CD4-positive, CD25-positive, alpha-beta regulatory T cell (primary cell): ENCODE results near the gene EIF6. TPM values are rescaled to one million over a fixed set of nuclear protein-coding genes. Genes with fewer than 3 reads are reported as not detected.

Source experiments
- ATAC-seq, 2 donors: fragments of 150-1000 bp; cut with Tn5 transposase; one replicate each; pipeline ENCODE4 v1.10.0; 2021; ENCODE audit warnings: low read depth in 2 of 2, moderate number of reproducible peaks in 2 of 2, moderate library complexity in 1 of 2
- DNase-seq, 3 donors: peaks; one replicate each; pipeline versions ENCODE4 v3.0.0 to v3.0.0-alpha.2; 2012 to 2022; ENCODE audit warnings: mixed read lengths in 1 of 3
- H3K27ac ChIP-seq: one replicate; pipeline ENCODE4 v1.7.0; 2013; ENCODE audit warnings: mild to moderate bottlenecking, low read length; ENCODE audit not compliant: insufficient read depth, poor library complexity, severe bottlenecking
- H3K27me3 ChIP-seq: one replicate; pipeline ENCODE4 v1.7.0; 2013; ENCODE audit warnings: low read length; ENCODE audit not compliant: control insufficient read depth, insufficient read depth
- H3K36me3 ChIP-seq: one replicate; pipeline ENCODE4 v1.7.0; 2013; ENCODE audit warnings: mild to moderate bottlenecking, low read length, moderate library complexity; ENCODE audit not compliant: control insufficient read depth, insufficient read depth
- H3K4me1 ChIP-seq: 2 replicates; pipeline ENCODE4 v1.7.0; 2013; ENCODE audit warnings: mild to moderate bottlenecking, low read length; ENCODE audit not compliant: insufficient read depth, control insufficient read depth, poor library complexity, severe bottlenecking
- H3K4me3 ChIP-seq: one replicate; pipeline ENCODE4 v1.7.0; 2013; ENCODE audit warnings: low read depth, mild to moderate bottlenecking, low read length, moderate library complexity
- H3K9me3 ChIP-seq, 2 experiments: 1 replicate in 1 of 2; 2 replicates in 1 of 2; pipeline ENCODE4 v1.7.0; 2013; ENCODE audit warnings: low read length in 2 of 2, mild to moderate bottlenecking in 1 of 2, moderate library complexity in 1 of 2; ENCODE audit not compliant: control insufficient read depth in 2 of 2
- H3K27ac Mint-ChIP-seq, 3 donors: one replicate each; pipeline ENCODE4 v1.8.0; 2020 to 2022; ENCODE audit warnings: mild to moderate bottlenecking in 3 of 3, mixed read lengths in 3 of 3, moderate library complexity in 2 of 3
- H3K27me3 Mint-ChIP-seq: one replicate; pipeline ENCODE4 v1.8.0; 2022; ENCODE audit warnings: mild to moderate bottlenecking, mixed read lengths
- H3K36me3 Mint-ChIP-seq: one replicate; pipeline ENCODE4 v1.8.0; 2020; ENCODE audit warnings: mixed read lengths
- H3K4me1 Mint-ChIP-seq, 4 donors: one replicate each; pipeline ENCODE4 v1.8.0; 2020 to 2022; ENCODE audit warnings: mixed read lengths in 4 of 4, mild to moderate bottlenecking in 1 of 4
- H3K4me3 Mint-ChIP-seq, 4 donors: one replicate each; pipeline ENCODE4 v1.8.0; 2020 to 2022; ENCODE audit warnings: mild to moderate bottlenecking in 4 of 4, mixed read lengths in 4 of 4, moderate library complexity in 3 of 4
- H3K9me3 Mint-ChIP-seq, 7 donors: one replicate each; pipeline ENCODE4 v1.8.0; 2020 to 2022; ENCODE audit warnings: mixed read lengths in 7 of 7, mild to moderate bottlenecking in 3 of 7, moderate library complexity in 2 of 7
- polyA plus RNA-seq, 4 donors: library from polyadenylated mRNA; unstranded; fragments of 300-500 nt; fragmentation: Illumina TruSeq; gene quantifications; one replicate each; pipeline ENCODE4 v1.2.3, GENCODE V29; 2021
- total RNA-seq: library from RNA; stranded (reverse); gene quantifications from one replicate; pipeline ENCODE4 v1.2.3, GENCODE V29; 2022

The EIF6 gene
- total and polyA plus RNA-seq, 5 donors from 2014 or later = 52.2 to 203 (median 180) TPM

DNA sequence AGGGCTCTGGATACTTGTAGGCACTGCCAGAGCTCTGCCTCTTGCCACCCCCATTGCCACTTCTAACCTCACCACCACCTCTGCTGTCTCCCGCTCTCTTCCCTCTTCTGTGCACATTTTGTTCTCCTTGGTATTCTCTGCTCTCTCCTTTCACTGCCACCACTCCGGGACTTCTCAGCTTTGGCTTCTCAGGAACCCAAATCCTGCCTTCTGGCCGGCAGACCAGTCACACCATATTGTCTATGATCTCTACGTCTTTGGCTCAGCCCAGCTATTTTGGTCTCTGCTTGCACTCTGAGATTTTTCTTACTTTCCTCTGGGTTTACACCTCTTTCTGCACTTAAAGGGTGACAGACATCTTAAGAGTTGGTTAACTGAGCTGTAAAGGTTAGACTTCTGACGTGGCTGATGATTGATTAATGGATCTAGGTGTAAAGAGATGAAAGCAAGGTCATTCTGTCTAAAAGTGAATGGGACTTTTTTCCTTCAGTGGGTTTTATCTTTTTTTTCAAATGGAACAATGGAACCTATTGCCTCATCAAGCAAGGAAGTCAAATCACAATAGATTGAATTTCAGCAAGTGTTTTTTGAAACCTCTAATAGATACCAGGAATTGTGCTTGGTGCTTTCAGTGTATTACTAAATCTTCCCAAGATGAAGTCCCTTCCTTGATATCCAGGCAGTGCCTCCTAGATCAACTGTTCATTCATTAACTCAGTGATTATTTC, 44.3 kb downstream of the EIF6 start:
- Mint-ChIP-seq H3K27ac (peak overlapping the region in 1 of 3 donors; percentile 43), H3K9me3 (no peaks in the 10 kb centered on the region), H3K27me3 (no peaks in the 10 kb centered on the region), H3K36me3 (peaks cover 32% of the 10 kb centered on the region), H3K4me1 (peaks cover 0 to 4% (median 0%) of the 10 kb centered on the region in 4 donors), H3K4me3 (no peak overlapping the region)
- Histone ChIP-seq H3K36me3 (peaks cover 5% of the 10 kb centered on the region), H3K4me1 (no peaks in the 10 kb centered on the region), H3K4me3 (no peak overlapping the region), H3K9me3 (no peaks in the 10 kb centered on the region), H3K27me3 (no peaks in the 10 kb centered on the region), H3K27ac (no peak overlapping the region)
- ATAC-seq (no peak), DNase-seq (no peak)

DNA sequence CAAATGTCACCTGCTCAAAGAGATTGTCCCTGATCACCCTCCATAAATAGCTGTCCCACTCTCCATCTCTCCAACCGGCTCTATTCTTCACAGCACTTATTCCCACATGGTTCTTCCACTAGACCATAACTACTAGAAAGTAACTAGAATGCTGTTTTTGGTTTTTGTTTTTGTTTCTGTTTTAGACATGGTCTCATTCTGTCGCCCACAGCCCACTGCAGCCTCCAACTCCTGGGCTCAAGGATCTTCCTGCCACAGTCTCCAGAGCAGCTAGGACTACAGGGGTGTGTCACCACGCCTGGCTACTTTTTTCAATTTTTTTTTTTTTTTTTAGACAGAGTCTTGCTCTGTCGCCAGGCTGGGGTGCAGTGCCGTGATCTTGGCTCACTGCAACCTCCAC, 45.8 kb downstream of the EIF6 start:
- Mint-ChIP-seq H3K4me3 (no peak overlapping the region), H3K4me1 (peaks cover 0 to 5% (median 2%) of the 10 kb centered on the region in 4 donors), H3K27ac (no peak overlapping the region), H3K36me3 (peaks cover 42% of the 10 kb centered on the region), H3K27me3 (no peaks in the 10 kb centered on the region), H3K9me3 (no peaks in the 10 kb centered on the region)
- H3K36me3 ChIP-seq = peaks cover 5% of the 10 kb centered on the region
- ATAC-seq (no peak), DNase-seq (no peak)
- H3K4me1 ChIP-seq = no peaks in the 10 kb centered on the region
- H3K9me3 ChIP-seq = no peaks in the 10 kb centered on the region
- H3K27ac ChIP-seq = no peak overlapping the region
- no peak overlapping the region for H3K4me3 ChIP-seq
- no peaks in the 10 kb centered on the region for H3K27me3 ChIP-seq

DNA sequence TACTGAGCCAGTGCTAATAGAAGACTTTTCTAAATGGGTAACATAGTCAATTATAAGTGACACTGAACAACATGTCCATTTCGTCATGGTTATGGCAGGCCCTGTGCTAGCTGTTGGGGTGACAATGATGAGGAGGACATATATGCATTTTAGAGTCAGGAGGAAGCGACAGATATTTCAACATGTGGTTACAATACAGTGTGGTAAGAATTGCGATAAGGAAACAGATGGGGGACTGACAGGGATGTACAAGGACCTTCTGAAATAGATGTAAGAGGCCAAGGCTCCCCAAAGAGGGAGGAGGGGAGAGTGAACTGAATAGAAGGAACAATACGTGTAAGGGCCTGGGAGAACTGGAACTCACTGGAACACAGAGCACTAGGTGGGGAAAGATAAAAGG, 46.4 kb downstream of the EIF6 start:
- no peaks in the 10 kb centered on the region for H3K27me3 Mint-ChIP-seq
- Histone ChIP-seq H3K27ac (no peak overlapping the region), H3K4me3 (no peak overlapping the region), H3K9me3 (no peaks in the 10 kb centered on the region), H3K27me3 (no peaks in the 10 kb centered on the region), H3K36me3 (peaks cover 5% of the 10 kb centered on the region), H3K4me1 (no peaks in the 10 kb centered on the region)
- ATAC-seq (no peak), DNase-seq (no peak)
- H3K27ac Mint-ChIP-seq = no peak overlapping the region
- H3K9me3 Mint-ChIP-seq = no peaks in the 10 kb centered on the region
- peaks cover 0 to 5% (median 2%) of the 10 kb centered on the region in 4 donors for H3K4me1 Mint-ChIP-seq
- peaks cover 42% of the 10 kb centered on the region for H3K36me3 Mint-ChIP-seq
- no peak overlapping the region for H3K4me3 Mint-ChIP-seq

DNA sequence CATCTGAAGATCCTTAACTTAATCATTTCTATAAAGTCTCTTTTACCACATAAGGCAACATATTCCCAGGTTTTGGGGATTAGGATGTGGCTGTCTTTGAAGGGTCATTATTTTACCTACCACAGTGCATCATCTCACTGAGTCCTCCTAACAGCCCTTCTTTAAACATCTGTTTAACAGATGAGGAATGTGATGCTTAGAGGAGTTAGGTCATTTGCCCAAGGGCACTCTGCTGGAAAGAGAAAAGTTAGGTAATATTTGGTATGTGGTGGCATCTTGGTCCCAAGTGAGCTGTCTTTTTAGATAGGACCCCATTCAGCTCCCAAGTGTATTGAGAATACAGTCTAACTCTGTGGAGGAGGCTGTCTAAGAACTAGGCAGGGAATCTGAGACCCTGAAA, 47.1 kb downstream of the EIF6 start:
- Histone ChIP-seq H3K27me3 (no peaks in the 10 kb centered on the region), H3K9me3 (no peaks in the 10 kb centered on the region), H3K4me3 (no peak overlapping the region), H3K27ac (no peak overlapping the region), H3K36me3 (peaks cover 5% of the 10 kb centered on the region), H3K4me1 (no peaks in the 10 kb centered on the region)
- H3K4me1 Mint-ChIP-seq = peaks cover 0 to 5% (median 2%) of the 10 kb centered on the region in 4 donors
- H3K4me3 Mint-ChIP-seq = no peak overlapping the region
- peaks cover 45% of the 10 kb centered on the region for H3K36me3 Mint-ChIP-seq
- DNase-seq = no peak
- no peak for ATAC-seq
- H3K27me3 Mint-ChIP-seq = no peaks in the 10 kb centered on the region
- no peaks in the 10 kb centered on the region for H3K9me3 Mint-ChIP-seq
- no peak overlapping the region for H3K27ac Mint-ChIP-seq

DNA sequence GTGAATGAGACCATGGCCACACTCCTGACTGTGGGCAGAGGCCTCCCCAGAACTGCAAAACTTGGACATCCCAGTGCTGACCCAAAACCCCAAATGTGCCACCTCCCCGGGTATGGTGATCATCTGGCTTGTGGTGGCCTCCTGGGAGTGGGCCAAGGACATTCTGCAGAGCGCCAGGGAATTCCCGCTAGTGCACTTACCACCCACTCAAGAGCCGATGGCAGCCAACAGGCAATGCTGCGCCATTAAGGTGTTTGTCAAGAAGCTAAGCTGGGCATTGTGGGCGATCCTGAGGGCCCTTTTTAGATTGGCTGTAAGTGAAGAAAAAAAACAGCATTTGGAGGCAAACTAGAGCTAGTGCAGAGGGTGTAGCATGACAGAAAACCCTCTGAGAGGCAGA, 48.7 kb downstream of the EIF6 start:
- ATAC-seq (no peak), DNase-seq (no peak)
- Mint-ChIP-seq H3K4me3 (no peak overlapping the region), H3K27ac (no peak overlapping the region), H3K27me3 (peaks cover 2% of the 10 kb centered on the region), H3K36me3 (peaks cover 55% of the 10 kb centered on the region), H3K4me1 (peaks cover 0 to 5% (median 2%) of the 10 kb centered on the region in 4 donors), H3K9me3 (peaks cover 0 to 3% (median 0%) of the 10 kb centered on the region in 7 donors)
- Histone ChIP-seq H3K27me3 (no peaks in the 10 kb centered on the region), H3K36me3 (peaks cover 9% of the 10 kb centered on the region), H3K4me1 (no peaks in the 10 kb centered on the region), H3K27ac (no peak overlapping the region), H3K9me3 (no peaks in the 10 kb centered on the region), H3K4me3 (no peak overlapping the region)

DNA sequence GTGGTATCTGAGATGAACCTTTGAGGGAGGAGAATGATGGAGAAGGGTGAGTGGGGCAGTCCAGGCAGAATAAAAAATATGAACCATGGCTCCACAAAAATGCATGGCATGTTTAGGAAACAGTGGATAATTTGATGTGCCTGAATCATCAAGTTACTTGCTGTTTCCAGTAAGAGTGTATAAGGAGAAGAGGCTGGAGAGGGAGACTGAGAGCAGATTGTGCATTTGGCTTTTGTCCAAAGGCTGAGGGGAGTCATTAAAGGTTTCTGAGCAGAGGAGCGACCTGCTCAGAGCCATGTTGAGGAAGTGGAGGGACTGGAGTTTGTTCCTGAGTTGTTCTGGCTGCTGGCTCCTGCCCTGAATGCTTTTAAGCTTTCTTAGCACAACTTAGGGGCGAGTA, 52.0 kb downstream of the EIF6 start:
- no peak for ATAC-seq
- H3K4me1 Mint-ChIP-seq = peaks cover 0 to 5% (median under 1%) of the 10 kb centered on the region in 4 donors
- H3K27me3 Mint-ChIP-seq = peaks cover 25% of the 10 kb centered on the region
- Histone ChIP-seq H3K36me3 (peaks cover 9% of the 10 kb centered on the region), H3K27ac (no peak overlapping the region), H3K4me1 (no peaks in the 10 kb centered on the region), H3K9me3 (no peaks in the 10 kb centered on the region), H3K4me3 (no peak overlapping the region), H3K27me3 (peaks cover 12% of the 10 kb centered on the region)
- DNase-seq = no peak
- H3K36me3 Mint-ChIP-seq = peaks cover 57% of the 10 kb centered on the region
- no peak overlapping the region for H3K4me3 Mint-ChIP-seq
- H3K9me3 Mint-ChIP-seq = peaks cover 0 to 6% (median 2%) of the 10 kb centered on the region in 7 donors
- no peak overlapping the region for H3K27ac Mint-ChIP-seq

Other genes starting within 250 kb of the EIF6 start
- 76.4 TPM for gene TRPC4AP, start 192.0 kb downstream of the EIF6 start, total RNA-seq
- 10 to 100 TPM; 58.7 to 73.2 (median 60.8) TPM for gene TRPC4AP, start 192.0 kb downstream of the EIF6 start, polyA plus RNA-seq
- 22.7 TPM for gene EDEM2, start 137.4 kb downstream of the EIF6 start, total RNA-seq
- 10 to 100 TPM; 46.4 to 52.1 (median 50.4) TPM for gene EDEM2, start 137.4 kb downstream of the EIF6 start, polyA plus RNA-seq
- not detected for gene PROCR, start 112.7 kb downstream of the EIF6 start, total RNA-seq
- gene PROCR, start 112.7 kb downstream of the EIF6 start, polyA plus RNA-seq = 1 to 10 TPM in 3 of 4 donors, under 1 TPM in 1; 1.00 to 3.7 (median 1.7) TPM
- not detected for gene MMP24, start 58.1 kb downstream of the EIF6 start, total RNA-seq
- under 1 TPM; 0.05 to 0.16 (median 0.09) TPM for gene MMP24, start 58.1 kb downstream of the EIF6 start, polyA plus RNA-seq
- 50.6 TPM for gene MMP24OS, start 6.7 kb downstream of the EIF6 start, total RNA-seq
- gene MMP24OS, start 6.7 kb downstream of the EIF6 start, polyA plus RNA-seq = 10 to 100 TPM in 1 of 4 donors, 1 to 10 TPM in 3; 8.7 to 10.2 (median 9.3) TPM
- gene FAM83C, start 7.7 kb upstream of the EIF6 start, total RNA-seq = not detected
- not detected for gene FAM83C, start 7.7 kb upstream of the EIF6 start, polyA plus RNA-seq
- gene UQCC1, start 127.2 kb upstream of the EIF6 start, total RNA-seq = 28.3 TPM
- 10 to 100 TPM; 11.7 to 22.0 (median 18.0) TPM for gene UQCC1, start 127.2 kb upstream of the EIF6 start, polyA plus RNA-seq
- not detected for gene GDF5, start 153.5 kb upstream of the EIF6 start, total RNA-seq
- not detected for gene GDF5, start 153.5 kb upstream of the EIF6 start, polyA plus RNA-seq
- gene CEP250, start 170.8 kb upstream of the EIF6 start, total RNA-seq = 64.1 TPM
- 1 to 10 TPM; 4.7 to 5.3 (median 4.9) TPM for gene CEP250, start 170.8 kb upstream of the EIF6 start, polyA plus RNA-seq
- not detected for gene C20orf173, start 244.9 kb upstream of the EIF6 start, total RNA-seq
- gene C20orf173, start 244.9 kb upstream of the EIF6 start, polyA plus RNA-seq = not detected